Fibroblast of pulmonary artery (primary cell): ENCODE data around the gene MIA2.
A peak's percentile ranks its signal among the peaks of the same experiment; 100 is the strongest.
"Not testable (repeated sequence)": the region's sequence is repeated elsewhere in the genome, so short reads cannot be mapped to it uniquely, and the experiment has no call there.

Experiments used
- DNase-seq: peaks from one replicate; pipeline ENCODE4 v3.0.0-alpha.2; 2010; ENCODE audit warnings: low read depth
- H3K4me3 ChIP-seq: replicated peaks from 2 replicates; pipeline ENCODE4 v1.5.1; 2011; ENCODE audit warnings: low read depth, mild to moderate bottlenecking, control low read depth, low read length, moderate library complexity
- TF ChIP-seq, protein P1 (sequence below): IDR thresholded peaks from 2 replicates; pipeline ENCODE4 v1.5.1; 2011; ENCODE audit warnings: mild to moderate bottlenecking, control low read depth, low read length, inconsistent platforms; ENCODE audit errors: missing control alignments

The MIA2 gene, protein sequence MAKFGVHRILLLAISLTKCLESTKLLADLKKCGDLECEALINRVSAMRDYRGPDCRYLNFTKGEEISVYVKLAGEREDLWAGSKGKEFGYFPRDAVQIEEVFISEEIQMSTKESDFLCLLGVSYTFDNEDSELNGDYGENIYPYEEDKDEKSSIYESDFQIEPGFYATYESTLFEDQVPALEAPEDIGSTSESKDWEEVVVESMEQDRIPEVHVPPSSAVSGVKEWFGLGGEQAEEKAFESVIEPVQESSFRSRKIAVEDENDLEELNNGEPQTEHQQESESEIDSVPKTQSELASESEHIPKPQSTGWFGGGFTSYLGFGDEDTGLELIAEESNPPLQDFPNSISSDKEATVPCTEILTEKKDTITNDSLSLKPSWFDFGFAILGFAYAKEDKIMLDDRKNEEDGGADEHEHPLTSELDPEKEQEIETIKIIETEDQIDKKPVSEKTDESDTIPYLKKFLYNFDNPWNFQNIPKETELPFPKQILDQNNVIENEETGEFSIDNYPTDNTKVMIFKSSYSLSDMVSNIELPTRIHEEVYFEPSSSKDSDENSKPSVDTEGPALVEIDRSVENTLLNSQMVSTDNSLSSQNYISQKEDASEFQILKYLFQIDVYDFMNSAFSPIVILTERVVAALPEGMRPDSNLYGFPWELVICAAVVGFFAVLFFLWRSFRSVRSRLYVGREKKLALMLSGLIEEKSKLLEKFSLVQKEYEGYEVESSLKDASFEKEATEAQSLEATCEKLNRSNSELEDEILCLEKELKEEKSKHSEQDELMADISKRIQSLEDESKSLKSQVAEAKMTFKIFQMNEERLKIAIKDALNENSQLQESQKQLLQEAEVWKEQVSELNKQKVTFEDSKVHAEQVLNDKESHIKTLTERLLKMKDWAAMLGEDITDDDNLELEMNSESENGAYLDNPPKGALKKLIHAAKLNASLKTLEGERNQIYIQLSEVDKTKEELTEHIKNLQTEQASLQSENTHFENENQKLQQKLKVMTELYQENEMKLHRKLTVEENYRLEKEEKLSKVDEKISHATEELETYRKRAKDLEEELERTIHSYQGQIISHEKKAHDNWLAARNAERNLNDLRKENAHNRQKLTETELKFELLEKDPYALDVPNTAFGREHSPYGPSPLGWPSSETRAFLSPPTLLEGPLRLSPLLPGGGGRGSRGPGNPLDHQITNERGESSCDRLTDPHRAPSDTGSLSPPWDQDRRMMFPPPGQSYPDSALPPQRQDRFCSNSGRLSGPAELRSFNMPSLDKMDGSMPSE (N-terminal part only)

DNA sequence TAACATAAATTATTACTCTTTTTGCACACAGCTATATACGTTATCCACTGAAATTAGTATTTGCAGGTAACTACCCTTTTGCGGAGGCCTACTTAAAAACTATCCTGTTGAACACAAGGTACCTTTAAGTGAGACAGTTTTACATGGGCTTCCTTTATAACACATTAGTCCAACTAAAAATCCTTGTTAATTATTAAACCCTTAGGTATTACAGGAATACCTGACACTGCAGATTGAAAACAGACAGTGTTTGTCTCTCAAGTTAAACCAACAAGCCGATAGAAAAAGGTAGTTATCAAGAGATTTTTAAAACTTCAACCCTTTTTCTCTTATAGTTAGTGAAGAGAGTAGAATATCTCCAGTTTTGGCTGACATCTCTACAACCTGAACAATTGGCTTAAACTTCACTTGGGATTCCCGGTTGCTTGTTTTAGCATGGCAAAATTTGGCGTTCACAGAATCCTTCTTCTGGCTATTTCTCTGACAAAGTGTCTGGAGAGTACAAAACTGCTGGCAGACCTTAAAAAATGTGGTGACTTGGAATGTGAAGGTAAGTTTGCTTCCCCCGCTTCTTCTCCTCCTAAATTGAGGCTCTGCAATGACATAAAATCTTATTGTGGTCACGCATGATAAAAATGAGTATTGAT, at the start of gene MIA2:
TSS of gene MIA2 (plus strand) at position 236 of the 647 bp plus-strand sequence. CDS start at position 436, 200 bp downstream.
- DNase-seq, result no peak
- TF ChIP-seq, protein P1, sequence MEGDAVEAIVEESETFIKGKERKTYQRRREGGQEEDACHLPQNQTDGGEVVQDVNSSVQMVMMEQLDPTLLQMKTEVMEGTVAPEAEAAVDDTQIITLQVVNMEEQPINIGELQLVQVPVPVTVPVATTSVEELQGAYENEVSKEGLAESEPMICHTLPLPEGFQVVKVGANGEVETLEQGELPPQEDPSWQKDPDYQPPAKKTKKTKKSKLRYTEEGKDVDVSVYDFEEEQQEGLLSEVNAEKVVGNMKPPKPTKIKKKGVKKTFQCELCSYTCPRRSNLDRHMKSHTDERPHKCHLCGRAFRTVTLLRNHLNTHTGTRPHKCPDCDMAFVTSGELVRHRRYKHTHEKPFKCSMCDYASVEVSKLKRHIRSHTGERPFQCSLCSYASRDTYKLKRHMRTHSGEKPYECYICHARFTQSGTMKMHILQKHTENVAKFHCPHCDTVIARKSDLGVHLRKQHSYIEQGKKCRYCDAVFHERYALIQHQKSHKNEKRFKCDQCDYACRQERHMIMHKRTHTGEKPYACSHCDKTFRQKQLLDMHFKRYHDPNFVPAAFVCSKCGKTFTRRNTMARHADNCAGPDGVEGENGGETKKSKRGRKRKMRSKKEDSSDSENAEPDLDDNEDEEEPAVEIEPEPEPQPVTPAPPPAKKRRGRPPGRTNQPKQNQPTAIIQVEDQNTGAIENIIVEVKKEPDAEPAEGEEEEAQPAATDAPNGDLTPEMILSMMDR, result no peak
- H3K4me3 ChIP-seq, result peak within 1 kb of the TSS; percentile 25

DNA sequence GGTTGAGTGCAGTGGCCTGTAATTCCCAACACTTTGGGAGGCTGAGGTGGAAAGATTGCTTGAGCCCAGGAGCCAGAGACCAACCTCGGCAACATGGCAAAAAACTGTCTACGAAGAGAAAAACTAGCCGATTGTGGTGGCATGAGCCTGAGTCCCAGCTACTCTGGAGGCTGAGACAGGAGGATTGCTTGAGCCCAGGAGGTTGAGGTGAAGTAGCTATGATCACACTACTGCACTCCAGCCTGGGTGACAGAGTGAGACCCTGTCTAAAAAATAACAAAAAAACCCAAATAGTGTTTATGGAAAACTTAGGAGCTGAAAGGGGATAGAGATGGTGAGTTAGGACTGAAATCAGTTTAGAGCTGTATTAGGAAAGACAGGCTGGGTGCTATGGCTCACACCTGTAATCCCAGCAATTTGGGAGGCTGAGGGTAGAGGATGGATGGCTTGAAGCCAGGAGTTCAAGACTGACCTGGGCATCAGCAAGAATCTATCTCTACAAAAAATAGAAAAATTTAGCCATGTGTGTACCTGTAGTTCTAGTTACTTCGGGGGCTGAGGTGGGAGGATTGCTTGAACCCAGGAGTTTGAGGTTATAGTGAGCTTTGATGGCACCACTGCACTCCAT, 49.0 kb upstream of the MIA2 start:
- TF ChIP-seq, protein P1, result no peak
- H3K4me3 ChIP-seq, result no peak overlapping the region
- DNase-seq, result no peak

DNA sequence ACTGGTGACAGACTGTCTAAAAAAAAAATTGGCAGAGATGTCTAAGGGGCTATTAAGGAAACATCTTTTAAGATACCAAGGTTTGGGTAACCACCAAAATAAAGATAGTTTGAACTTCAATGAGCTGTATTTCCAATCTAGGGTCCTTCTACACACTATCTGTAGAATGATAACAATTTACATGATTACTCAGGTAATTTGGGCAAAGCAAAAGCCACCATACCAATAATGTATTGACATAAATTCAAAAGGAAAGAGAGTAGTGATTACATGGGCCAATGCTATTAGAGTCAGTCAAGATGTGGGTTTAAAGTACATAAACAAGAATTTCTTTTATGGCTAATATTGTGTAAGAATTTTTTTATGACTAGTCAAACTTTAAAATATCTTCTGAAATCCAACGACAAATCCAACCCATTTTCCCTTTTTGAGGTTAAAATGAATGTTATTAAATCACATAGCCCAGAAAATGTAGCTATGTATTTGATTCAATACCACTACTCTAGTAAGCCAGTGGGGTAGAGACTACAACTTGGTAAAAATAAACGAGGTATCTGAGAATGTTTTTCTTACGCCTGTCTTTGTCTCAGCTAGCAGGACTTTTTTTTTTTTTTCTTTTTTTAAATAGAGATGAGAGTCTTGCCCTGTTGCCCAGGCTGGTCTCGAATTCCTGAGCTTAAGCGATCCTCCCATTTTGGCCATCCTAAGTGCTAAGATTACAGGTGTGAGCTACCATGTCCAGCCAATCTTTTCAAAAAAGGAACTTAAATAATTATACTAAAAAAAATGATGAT, 48.3 kb upstream of the MIA2 start:
- TF ChIP-seq, protein P1, result no peak
- no peak overlapping the region for H3K4me3 ChIP-seq
- DNase-seq, result no peak

DNA sequence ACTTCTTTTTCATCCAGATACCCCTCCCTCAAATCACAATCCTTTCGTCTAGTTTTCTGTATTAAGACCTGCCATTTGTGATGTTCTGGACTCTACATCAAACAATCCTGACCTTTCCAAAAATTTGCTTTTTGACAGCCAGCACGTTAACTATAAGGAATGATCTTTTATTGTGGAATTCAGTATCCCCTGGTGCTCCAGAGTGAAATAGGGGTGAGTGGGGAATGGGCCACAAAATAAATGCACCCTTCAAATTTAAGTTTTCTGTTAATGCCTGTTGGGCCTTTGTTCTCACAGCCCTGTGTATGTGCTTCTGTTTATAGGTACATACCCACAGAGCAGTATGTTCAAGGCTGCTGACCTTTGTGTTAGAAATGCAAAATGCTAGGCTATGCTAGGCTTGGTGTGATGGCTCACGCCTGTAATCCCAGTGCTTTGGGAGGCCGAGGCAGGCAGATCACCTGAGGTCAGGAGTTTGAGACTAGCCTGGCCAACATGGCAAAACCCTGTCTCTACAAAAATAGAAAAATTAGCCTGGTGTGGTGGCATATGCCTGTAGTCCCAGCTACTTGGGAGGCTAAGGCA, 46.7 kb upstream of the MIA2 start:
- H3K4me3 ChIP-seq, result no peak overlapping the region
- TF ChIP-seq, protein P1, result no peak
- DNase-seq, result no peak

DNA sequence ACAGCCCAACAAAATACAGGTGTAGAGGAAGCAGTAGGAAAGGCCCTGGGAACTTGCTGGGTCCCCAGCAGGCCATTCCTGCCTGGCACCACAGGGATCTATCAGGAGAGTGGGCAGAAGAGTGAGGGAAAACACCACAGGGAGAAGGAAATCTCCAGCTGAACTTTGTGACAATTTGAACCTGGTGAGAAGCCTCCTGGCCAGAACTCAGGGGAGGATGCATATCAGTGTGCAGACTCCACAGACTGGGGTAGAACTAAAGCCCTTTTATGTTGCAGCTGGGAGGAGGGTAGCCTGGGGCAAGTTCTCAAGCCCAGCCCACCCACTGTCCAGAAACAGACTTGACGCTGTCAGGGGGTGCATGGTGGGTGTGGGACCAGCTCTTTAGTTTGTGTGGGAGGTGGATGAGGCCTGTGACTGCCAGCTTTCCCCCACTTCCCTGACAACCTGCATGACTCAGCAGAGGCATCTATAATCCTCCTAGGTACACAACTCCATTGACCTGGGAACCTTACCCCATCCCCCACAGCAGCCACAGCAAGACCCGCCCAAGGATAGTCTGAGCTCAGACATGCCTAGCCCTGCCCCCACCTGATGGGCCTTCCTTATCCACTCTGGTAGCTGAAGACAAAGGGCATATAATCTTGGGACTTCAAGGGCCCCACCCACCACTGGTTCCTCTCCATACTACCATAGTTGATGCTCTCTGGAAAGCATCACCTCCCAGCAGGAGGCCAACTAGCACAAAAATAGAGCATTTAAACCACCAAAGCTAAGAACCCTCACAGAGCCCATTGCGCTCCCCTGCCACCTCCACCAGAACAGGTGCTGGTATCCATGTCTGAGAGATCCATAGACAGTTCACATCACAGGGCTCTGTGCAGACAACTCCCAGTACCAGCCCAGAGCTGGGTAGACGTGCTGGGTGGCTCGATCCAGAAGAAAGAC, 29.8 kb upstream of the MIA2 start:
- TF ChIP-seq, protein P1, result no peak
- no peak for DNase-seq
- H3K4me3 ChIP-seq, result no peak overlapping the region

DNA sequence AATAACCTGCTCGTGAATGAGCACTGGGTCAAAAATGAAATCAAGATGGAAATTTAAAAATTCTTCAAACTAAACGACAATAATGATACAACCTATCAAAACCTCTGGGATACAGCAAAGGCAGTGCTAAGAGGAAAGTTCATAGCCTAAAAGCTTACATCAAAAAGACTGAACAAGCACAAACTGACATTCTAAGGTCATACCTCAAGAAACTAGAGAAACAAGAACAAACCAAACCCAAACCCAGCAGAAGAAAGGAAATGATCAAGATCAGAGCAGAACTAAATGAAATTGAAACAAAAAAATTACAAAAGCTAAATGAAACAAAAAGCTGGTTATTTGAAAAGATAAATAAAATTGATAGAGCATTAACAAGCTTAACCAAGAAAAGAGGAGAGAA, 26.3 kb upstream of the MIA2 start:
- DNase-seq, H3K4me3 ChIP-seq: not testable (repeated sequence)
